Stimulated activated CD4-positive, alpha-beta T cell treated with anti-CD3 and anti-CD28 coated beads, Interleukin-1b, Interleukin-23, amount 100 ng/mL, for 1 hour (primary cell): ENCODE results near the gene SETD2.
A peak's percentile ranks its signal among the peaks of the same experiment; 100 is the strongest.

Experiments used
- DNase-seq, 2 donors: peaks; one replicate each; pipeline ENCODE4 v3.0.0-alpha.2; 2020; ENCODE audit warnings: low read depth in 2 of 2

The SETD2 gene

DNA sequence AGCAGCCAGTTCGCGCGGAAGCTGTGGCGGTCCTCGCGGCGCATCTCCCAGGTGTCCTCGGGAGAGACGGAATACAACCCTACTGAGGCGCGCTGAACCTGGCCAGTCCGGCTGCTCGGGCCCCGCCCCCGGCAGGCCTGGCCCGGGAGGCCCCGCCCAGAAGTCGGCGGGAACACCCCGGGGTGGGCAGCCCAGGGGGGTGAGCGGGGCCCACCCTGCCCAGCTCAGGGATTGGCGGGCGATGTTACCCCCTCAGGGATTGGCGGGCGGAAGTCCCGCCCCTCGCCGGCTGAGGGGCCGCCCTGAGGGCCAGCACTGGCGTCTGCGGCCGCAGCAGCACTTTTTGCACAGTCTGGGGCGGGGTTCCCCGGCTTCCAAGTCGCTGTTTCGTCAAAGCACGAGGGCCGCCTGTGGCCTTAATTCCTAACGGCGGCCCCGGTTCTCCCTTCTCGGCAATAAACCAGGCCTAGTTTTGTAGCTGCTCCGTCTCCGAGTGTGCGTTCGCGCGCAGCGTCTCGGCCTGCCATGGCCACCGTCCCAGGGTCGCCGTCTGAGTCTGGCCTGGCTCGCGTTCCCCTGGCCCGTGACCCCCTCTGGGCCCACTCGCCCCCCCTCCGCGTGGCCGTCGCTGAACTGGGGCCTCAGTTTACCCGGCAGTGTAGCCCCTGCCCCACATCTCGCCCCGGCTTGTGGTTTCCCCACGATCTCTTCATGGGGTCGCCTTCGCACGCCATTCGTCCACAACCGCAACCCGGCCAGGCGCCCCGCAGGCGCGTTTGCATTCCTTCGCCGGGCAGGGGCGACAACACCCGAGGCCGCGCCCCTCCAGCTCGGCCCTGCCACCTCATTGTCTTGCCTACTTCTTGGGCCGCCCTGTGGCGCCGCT lies 154.4 kb downstream of the SETD2 start:
- peak in 1 of 2 donors; percentile 34 for DNase-seq

- DNase-seq = no peak
Observed at GRCh38 chr3:47008851-47009224, 155.1 kb downstream of the SETD2 start.

DNA sequence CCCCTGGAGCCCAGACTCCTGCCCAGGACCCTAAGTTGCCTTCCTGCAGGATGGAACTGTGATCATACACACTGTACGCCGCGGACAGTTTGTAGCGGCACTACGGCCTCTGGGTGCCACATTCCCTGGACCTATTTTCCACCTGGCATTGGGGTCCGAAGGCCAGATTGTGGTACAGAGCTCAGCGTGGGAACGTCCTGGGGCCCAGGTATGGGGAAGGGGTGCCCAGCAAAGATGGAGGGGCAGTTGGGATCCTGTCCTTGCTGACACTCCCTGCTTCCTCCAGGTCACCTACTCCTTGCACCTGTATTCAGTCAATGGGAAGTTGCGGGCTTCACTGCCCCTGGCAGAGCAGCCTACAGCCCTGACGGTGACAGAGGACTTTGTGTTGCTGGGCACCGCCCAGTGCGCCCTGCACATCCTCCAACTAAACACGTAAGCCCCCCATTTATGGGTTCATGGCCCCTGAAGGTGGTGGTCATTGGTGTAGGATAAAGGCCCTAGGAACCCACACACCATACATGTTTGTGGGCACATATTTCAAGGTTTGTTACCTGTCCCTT lies 155.6 kb downstream of the SETD2 start:
- DNase-seq = no peak

- no peak for DNase-seq
Observed at GRCh38 chr3:47007482-47008233, 156.3 kb downstream of the SETD2 start.

- no peak for DNase-seq
Observed at GRCh38 chr3:47007001-47007400, 156.9 kb downstream of the SETD2 start.

DNA sequence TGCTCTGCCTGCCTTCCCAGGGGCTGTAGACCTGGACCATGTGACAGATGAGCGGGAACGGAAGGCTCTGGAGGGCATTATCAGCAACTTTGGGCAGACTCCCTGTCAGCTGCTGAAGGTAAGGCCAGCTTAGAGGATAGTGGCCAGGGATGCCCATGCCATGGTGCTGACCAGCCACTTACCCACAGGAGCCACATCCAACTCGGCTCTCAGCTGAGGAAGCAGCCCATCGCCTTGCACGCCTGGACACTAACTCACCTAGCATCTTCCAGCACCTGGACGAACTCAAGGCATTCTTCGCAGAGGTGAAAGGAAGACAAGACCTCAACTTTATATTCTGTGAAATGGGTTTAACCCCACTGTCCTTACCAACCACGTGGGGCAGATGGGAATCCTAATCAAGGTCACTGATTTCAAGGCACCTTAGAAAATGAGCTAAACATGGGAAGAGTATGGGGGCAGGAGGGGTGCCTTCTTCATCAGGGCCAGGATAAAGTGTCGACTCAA lies 157.7 kb downstream of the SETD2 start:
- no peak for DNase-seq

DNA sequence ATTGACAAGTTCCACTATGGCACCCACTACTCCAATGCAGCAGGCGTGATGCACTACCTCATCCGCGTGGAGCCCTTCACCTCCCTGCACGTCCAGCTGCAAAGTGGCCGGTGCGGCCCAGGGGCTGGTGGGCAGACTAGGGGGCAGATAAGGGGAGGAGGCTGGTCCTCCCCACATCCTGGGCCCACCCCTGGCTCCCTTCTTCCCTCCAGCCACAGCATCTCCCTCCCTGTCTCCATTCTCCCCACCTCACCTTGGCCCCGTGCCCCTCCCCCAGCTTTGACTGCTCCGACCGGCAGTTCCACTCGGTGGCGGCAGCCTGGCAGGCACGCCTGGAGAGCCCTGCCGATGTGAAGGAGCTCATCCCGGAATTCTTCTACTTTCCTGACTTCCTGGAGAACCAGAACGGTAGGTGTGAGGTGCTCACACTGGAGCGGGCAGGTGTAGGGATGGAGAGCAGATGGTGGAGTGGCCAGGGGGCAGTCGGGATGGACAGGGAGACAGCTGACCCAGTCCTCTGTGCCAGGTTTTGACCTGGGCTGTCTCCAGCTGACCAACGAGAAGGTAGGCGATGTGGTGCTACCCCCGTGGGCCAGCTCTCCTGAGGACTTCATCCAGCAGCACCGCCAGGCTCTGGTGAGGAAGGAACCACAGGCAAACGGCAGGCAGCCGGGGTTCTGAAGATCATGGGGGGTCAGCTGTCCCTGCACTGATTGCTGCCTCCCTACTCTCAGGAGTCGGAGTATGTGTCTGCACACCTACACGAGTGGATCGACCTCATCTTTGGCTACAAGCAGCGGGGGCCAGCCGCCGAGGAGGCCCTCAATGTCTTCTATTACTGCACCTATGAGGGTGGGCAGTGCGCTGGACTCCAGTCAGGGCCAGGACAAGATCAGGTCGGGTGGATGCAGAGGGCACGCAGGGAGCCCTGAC lies 158.4 kb downstream of the SETD2 start:
- no peak for DNase-seq

DNA sequence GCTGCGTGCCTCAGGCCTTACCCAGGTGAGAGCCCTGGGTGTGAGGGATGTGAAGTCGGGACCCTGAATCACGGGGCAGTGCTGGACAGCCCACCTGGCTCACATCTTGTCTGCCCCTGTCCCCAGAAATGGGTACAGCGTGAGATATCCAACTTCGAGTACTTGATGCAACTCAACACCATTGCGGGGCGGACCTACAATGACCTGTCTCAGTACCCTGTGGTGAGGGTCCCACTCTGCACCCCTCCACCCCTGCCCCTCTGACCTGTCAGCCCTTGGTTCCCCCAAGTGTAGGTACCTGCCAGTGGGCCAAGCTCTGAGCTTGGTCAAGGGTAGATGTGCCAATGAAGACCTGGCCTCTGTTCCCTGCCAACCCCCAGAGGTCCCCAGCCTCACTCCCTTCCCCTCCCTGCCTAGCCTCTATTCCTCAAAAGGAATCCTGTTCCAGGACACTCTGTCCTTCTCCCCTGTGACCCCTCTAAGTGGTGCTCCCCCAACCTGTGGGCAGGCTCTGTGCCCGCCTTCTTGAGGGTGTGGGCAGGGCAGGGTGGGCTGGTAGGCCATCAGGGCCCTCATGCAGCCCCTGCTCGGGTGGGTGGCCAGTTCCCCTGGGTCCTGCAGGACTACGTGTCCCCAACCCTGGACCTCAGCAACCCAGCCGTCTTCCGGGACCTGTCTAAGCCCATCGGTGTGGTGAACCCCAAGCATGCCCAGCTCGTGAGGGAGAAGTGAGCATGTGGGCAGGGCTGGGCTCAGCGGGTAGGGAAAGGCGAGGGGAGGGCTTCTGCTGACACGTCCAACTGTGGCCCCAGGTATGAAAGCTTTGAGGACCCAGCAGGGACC lies 159.3 kb downstream of the SETD2 start:
- DNase-seq = no peak

DNA sequence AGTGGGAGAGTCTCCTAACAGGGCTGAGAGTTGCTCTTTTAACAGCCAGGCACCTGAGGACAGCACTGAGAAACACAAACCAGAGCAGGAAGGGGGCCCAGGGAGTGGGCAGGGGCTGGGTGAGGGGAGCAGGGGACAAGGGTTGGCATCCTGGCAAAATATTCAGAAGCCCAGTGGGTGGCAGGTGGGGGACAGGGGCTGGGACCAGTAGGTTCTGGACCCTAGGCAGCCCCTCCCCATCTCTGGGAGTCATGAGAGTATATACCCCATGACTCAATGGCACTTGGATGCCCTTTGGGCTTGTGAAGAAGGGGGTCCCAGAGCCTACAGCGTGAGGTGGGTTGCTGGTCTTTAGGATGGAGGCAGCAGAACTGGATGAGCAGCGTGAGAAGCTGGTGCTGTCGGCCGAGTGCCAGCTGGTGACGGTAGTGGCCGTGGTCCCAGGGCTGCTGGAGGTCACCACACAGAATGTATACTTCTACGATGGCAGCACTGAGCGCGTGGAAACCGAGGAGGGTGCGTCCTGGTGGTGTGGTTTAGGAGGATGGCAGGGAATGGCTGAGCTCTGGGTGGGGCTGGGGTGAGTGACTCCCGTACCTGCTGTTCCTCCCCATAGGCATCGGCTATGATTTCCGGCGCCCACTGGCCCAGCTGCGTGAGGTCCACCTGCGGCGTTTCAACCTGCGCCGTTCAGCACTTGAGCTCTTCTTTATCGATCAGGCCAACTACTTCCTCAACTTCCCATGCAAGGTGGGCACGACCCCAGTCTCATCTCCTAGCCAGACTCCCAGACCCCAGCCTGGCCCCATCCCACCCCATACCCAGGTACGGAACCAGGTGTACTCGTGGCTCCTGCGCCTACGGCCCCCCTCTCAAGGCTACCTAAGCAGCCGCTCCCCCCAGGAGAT lies 160.2 kb downstream of the SETD2 start:
- no peak for DNase-seq

- DNase-seq = no peak
Observed at GRCh38 chr3:47003056-47003410, 160.9 kb downstream of the SETD2 start.

- no peak for DNase-seq
Observed at GRCh38 chr3:47002171-47003055, 161.5 kb downstream of the SETD2 start.

DNA sequence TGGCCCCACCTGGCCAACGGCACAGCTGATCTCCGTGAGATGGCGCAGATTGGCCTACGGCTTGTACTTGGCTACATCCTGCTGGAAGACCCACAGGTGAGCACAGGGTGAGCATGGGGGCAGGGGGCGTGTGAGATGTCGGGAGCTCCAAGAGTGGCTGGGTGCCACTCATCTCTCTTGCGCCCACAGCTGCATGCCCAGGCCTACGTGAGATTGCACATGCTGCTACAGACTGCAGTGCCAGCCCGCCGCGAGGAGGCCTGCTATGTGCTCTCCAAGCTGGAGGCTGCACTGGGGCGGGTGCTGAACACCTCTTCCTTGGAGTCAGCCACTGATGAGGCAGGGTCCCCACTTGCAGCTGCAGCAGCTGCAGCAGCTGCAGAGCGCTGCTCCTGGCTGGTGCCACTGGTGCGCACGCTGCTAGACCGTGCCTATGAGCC lies 162.2 kb downstream of the SETD2 start:
- no peak for DNase-seq

- no peak for DNase-seq
Observed at GRCh38 chr3:47000922-47001730, 162.8 kb downstream of the SETD2 start.

GRCh38 chr3:47000198-47000815 lies 163.6 kb downstream of the SETD2 start:
- DNase-seq = no peak

DNA sequence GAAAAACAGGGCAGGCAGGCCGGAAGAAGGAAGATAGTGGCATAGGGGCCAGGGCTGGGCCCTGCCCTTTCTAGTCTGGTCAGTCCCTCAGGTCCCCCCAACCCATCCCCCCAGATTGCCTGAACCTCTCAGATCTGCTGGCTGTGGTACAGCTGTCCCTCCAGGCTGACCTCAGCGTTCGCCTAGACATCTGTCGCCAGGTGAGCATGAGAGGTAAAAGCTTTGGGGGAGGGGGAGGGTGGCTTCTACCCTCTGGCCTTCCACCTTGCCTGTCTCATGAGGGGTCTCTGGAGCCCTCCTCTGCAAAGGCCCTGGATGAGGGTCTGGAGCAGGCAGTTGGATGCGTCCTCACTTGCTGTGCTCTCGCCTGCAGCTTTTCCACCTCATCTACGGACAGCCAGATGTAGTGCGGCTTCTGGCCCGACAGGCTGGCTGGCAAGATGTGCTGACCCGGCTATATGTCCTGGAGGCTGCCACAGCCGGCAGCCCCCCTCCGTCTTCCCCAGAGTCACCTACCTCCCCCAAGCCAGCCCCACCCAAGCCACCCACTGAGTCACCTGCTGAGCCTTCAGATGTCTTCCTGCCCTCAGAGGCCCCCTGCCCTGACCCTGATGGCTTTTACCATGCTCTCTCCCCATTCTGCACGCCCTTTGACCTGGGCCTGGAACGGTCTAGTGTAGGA lies 164.3 kb downstream of the SETD2 start:
- DNase-seq = no peak

- DNase-seq = no peak
Observed at GRCh38 chr3:46998852-46999515, 164.9 kb downstream of the SETD2 start.
